KMS-11 (cell line): ENCODE data around the gene RAB9A.

Source experiments
- H2AFZ ChIP-seq: fragments of 200-600 bp; sonication (generic); 2 replicates; pipeline ENCODE4 v1.6.1; 2016; ENCODE audit warnings: antibody characterized with exemption, mixed run types, low read depth
- H3K27ac ChIP-seq: fragments of 200-600 bp; sonication (generic); 2 replicates; pipeline ENCODE4 v1.6.1; 2016; ENCODE audit warnings: mild to moderate bottlenecking, mixed run types
- H3K27me3 ChIP-seq: fragments of 200-600 bp; sonication (generic); 2 replicates; pipeline ENCODE4 v1.6.1; 2017; ENCODE audit warnings: mild to moderate bottlenecking, low read depth, mixed run types, moderate library complexity; ENCODE audit not compliant: insufficient read depth
- H3K36me3 ChIP-seq: fragments of 200-600 bp; sonication (generic); 2 replicates; pipeline ENCODE4 v1.6.1; 2017; ENCODE audit warnings: mild to moderate bottlenecking, mixed run types; ENCODE audit not compliant: insufficient read depth
- H3K4me1 ChIP-seq: fragments of 200-600 bp; sonication (generic); 2 replicates; pipeline ENCODE4 v1.6.1; 2016; ENCODE audit warnings: mild to moderate bottlenecking, low read depth, mixed run types; ENCODE audit not compliant: poor library complexity, severe bottlenecking
- H3K4me2 ChIP-seq: fragments of 200-600 bp; sonication (generic); 2 replicates; pipeline ENCODE4 v1.7.0; 2016; ENCODE audit warnings: mild to moderate bottlenecking, mixed run types
- H3K4me3 ChIP-seq: fragments of 200-600 bp; sonication (generic); IDR thresholded peaks from 2 replicates; pipeline ENCODE4 v1.6.1; 2017; ENCODE audit warnings: low read depth, low read length, mixed read lengths; ENCODE audit not compliant: insufficient read depth
- H3K79me2 ChIP-seq: fragments of 200-600 bp; sonication (generic); 2 replicates; pipeline ENCODE4 v1.6.1; 2016; ENCODE audit warnings: low read depth, mixed run types; ENCODE audit not compliant: insufficient read depth
- H3K9ac ChIP-seq: fragments of 200-600 bp; sonication (generic); 2 replicates; pipeline ENCODE4 v1.6.1; 2016; ENCODE audit warnings: mild to moderate bottlenecking, mixed run types
- H4K20me1 ChIP-seq: fragments of 200-600 bp; sonication (generic); 2 replicates; pipeline ENCODE4 v1.6.1; 2016; ENCODE audit warnings: mild to moderate bottlenecking, mixed run types; ENCODE audit not compliant: insufficient read depth
- CTCF ChIP-seq: fragments of 200-600 bp; sonication (generic); conservative IDR thresholded peaks from 2 replicates; pipeline ENCODE4 v1.6.1; 2017; ENCODE audit warnings: low read depth, mild to moderate bottlenecking, antibody characterized with exemption, low read length, moderate library complexity, mixed read lengths

Gene RAB9A

DNA sequence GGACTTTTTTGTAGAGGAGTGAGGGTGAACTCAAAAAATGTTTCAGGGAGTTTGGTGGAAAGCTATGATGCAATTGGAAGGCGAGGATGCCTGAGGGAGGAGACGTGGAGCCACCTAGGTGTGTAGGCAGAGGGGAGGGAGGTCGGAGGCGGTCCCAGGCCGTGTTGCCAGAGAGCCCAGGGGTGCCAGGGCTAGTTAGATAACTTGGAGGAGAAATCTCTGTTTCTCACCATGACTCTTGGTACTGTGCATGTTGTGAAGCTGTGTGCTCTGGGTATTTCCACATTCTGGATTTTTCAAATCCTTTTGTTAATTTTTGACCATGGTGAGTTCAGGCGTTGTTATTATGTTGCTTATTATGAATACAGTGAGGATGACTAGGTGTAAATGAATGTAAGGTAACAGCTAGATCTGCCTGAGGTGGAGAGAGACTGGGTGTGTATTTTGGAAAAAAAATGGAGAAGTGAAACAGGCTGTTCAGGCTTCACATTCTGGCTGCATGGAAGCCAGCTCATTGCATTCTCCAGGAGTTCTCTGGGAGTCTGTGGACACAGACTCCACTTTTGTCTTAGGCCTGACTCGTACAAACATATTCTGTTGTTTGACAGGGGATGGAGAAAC is 4.5 kb downstream of the RAB9A start:
- Histone ChIP-seq H3K4me3 (no peak overlapping the region), H3K4me1 (peaks cover 36% of the 10 kb centered on the region), H3K27ac (no peak overlapping the region)

GRCh38 chrX:13694359-13694758 is 5.4 kb downstream of the RAB9A start:
- Histone ChIP-seq H3K9ac (no peak overlapping the region), H3K4me2 (no peak overlapping the region)

More for the DNA sequence above, 4.5 kb downstream of the RAB9A start:
- Histone ChIP-seq H4K20me1 (no peaks in the 10 kb centered on the region), H3K36me3 (no peaks in the 10 kb centered on the region), H3K79me2 (peaks cover 74% of the 10 kb centered on the region), H3K9ac (no peak overlapping the region), H3K27me3 (no peaks in the 10 kb centered on the region), H3K4me2 (no peak overlapping the region), H2AFZ (no peak overlapping the region)
- no peak for TF ChIP-seq CTCF

GRCh38 chrX:13694983-13695382 is 6.1 kb downstream of the RAB9A start:
- Histone ChIP-seq H3K36me3 (no peaks in the 10 kb centered on the region), H3K4me2 (no peak overlapping the region), H3K4me1 (peaks cover 34% of the 10 kb centered on the region), H3K79me2 (peaks cover 77% of the 10 kb centered on the region), H3K9ac (no peak overlapping the region), H2AFZ (no peak overlapping the region), H3K27me3 (no peaks in the 10 kb centered on the region), H3K27ac (no peak overlapping the region), H3K4me3 (no peak overlapping the region), H4K20me1 (no peaks in the 10 kb centered on the region)
- no peak for TF ChIP-seq CTCF

More at GRCh38 chrX:13694359-13694758, 5.4 kb downstream of the RAB9A start:
- Histone ChIP-seq H3K4me3 (no peak overlapping the region), H3K79me2 (peaks cover 80% of the 10 kb centered on the region), H3K36me3 (no peaks in the 10 kb centered on the region), H3K27me3 (no peaks in the 10 kb centered on the region), H3K27ac (no peak overlapping the region), H3K4me1 (peaks cover 34% of the 10 kb centered on the region), H2AFZ (no peak overlapping the region), H4K20me1 (no peaks in the 10 kb centered on the region)
- TF ChIP-seq CTCF: no peak

DNA sequence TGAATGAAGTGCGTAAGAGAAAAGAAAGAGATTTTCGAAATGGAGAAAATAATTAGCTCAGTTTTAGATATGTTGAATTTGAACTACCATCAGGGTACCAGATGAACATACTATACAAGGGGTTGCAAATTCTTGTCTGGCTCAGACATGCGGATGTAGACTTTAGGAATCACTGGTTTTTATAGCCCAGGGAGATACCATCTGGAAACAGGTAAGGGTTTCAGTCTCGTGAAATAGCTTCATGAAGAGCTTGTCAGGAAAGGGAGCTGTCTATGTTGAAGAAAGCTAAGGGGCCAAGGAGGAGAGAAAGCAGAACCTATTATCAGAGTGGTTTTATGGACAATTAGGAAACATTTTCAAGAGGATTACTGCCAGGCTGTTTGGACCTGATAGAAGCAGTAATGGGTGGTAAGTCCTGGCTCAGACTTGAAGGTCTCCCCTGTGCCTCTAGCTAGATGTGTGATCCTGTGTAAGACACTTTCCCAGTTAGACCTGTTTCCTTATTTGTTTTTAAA is 6.7 kb downstream of the RAB9A start:
- no peak for TF ChIP-seq CTCF
- Histone ChIP-seq H3K4me3 (no peak overlapping the region), H3K4me2 (no peak overlapping the region), H2AFZ (no peak overlapping the region), H3K36me3 (no peaks in the 10 kb centered on the region), H3K27me3 (no peaks in the 10 kb centered on the region), H3K4me1 (peaks cover 30% of the 10 kb centered on the region), H3K9ac (no peak overlapping the region), H4K20me1 (no peaks in the 10 kb centered on the region), H3K27ac (no peak overlapping the region), H3K79me2 (peaks cover 77% of the 10 kb centered on the region)
